Activated CD4-positive, alpha-beta T cell treated with anti-CD3 and anti-CD28 coated beads for 36 hours (primary cell): ENCODE measurements around the gene UCHL5. TPM values are rescaled to one million over a fixed set of nuclear protein-coding genes. Genes with fewer than 3 reads are reported as not detected.
"Not testable (repeated sequence)": the region's sequence is repeated elsewhere in the genome, so short reads cannot be mapped to it uniquely, and the experiment has no call there.

ENCODE experiments used
- ATAC-seq: fragments of 200-7000 bp; cut with Tn5 transposase; one replicate; pipeline ENCODE4 v1.10.0; 2021; ENCODE audit warnings: mild to moderate bottlenecking, moderate library complexity
- CTCF ChIA-PET: fragments of 350-600 bp; sonication (Branson Sonifier 250); formaldehyde crosslinking; loops from one replicate; lab custom pipeline; 2021; ENCODE audit warnings: antibody characterized with exemption; lab: Charles Lee
- POLR2A ChIA-PET: fragments of 350-600 bp; sonication (Branson Sonifier 250); formaldehyde crosslinking; loops from one replicate; lab custom pipeline; 2021; ENCODE audit warnings: antibody characterized with exemption, inconsistent platforms; lab: Charles Lee
- DNase-seq: peaks from one replicate; pipeline ENCODE4 v3.0.0-alpha.2; 2020
- H3K27ac Mint-ChIP-seq: one replicate; pipeline ENCODE4 v1.8.0; 2021; ENCODE audit warnings: mixed read lengths
- H3K27me3 Mint-ChIP-seq: one replicate; pipeline ENCODE4 v1.8.0; 2021; ENCODE audit warnings: mixed read lengths
- H3K36me3 Mint-ChIP-seq: one replicate; pipeline ENCODE4 v1.8.0; 2021; ENCODE audit warnings: low read depth, mixed read lengths
- H3K4me1 Mint-ChIP-seq: one replicate; pipeline ENCODE4 v1.8.0; 2021; ENCODE audit warnings: mixed read lengths
- H3K4me3 Mint-ChIP-seq: one replicate; pipeline ENCODE4 v1.8.0; 2021; ENCODE audit warnings: mild to moderate bottlenecking, moderate library complexity, mixed read lengths
- H3K9me3 Mint-ChIP-seq: one replicate; pipeline ENCODE4 v1.8.0; 2021; ENCODE audit warnings: low read depth, mixed read lengths
- intact Hi-C, 2 experiments: fragments of 100-400 bp; cut with DNase I in 1 of 2; cut with micrococcal nuclease in 1 of 2; formaldehyde crosslinking; loops; one replicate each; pipeline versions ENCODE4 v1.14.2 to v1.15.1; 2022 to 2024; cut with DNase I, micrococcal nuclease
- total RNA-seq, 2 experiments: library from RNA; stranded (reverse); gene quantifications; one replicate each; pipeline ENCODE4 v1.2.3, GENCODE V29; 2021

Gene UCHL5
- total RNA-seq, 2 experiments from 2014 or later = 94.5 to 141 TPM

DNA sequence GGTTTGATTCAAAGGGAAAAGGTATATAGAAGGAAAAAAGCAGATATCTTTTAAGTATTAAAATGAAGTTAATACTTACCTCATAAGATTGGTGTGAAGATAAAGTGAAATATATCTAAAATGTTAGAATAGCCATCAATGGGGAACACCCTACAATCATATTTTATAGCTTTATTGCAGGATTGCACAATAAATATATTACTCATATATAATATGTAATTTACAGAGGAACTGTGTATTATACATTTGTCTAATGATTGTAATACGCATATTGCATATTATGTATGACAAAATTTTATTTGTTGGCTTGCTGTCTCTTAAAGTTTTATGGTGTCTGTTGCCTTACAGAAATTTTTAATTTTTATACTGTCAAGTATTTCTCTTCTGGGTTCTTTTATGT, 47.8 kb downstream of the UCHL5 start:
- H3K4me1 Mint-ChIP-seq = no peaks in the 10 kb centered on the region
- no peak overlapping the region for H3K4me3 Mint-ChIP-seq
- H3K27me3 Mint-ChIP-seq = no peaks in the 10 kb centered on the region
- intact Hi-C loops = no loop called here
- no peak overlapping the region for H3K27ac Mint-ChIP-seq
- no peaks in the 10 kb centered on the region for H3K9me3 Mint-ChIP-seq
- no peak for DNase-seq
- no peak for ATAC-seq
- H3K36me3 Mint-ChIP-seq = peaks cover 3% of the 10 kb centered on the region
- POLR2A ChIA-PET = no interaction called here
- CTCF ChIA-PET = interaction anchor here (0.9 kb wide), 1 partner anchor 76 kb away, joined by 3 read pairs; no protein-coding TSS in a partner anchor

DNA sequence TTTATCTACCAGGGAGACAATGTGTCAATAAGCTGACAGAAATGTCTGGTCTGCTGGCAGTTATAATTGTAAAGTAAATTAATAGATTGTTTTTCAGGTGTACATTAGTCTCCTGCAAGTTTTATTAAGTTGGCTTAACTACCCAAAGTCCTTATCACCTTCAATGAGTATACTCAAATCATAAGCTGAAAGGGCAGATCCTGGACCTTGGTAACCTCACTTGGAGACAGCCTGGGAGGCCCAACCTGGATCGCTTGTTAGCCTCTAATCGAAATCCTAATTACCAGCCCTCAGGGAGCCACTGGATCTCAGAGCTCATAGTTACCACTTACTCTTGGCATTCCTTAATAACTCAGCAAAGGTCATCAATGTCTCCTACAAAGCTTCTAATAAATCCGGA, 49.7 kb downstream of the UCHL5 start:
- ATAC-seq = no peak
- intact Hi-C loops = no loop called here
- Mint-ChIP-seq H3K4me1 (peaks cover 4% of the 10 kb centered on the region), H3K27ac (no peak overlapping the region), H3K9me3 (peaks cover 7% of the 10 kb centered on the region), H3K36me3 (peaks cover 13% of the 10 kb centered on the region), H3K4me3 (no peak overlapping the region), H3K27me3 (no peaks in the 10 kb centered on the region)
- CTCF ChIA-PET = interaction anchor here (1.3 kb wide), 1 partner anchor 8 kb away, joined by 4 read pairs; no protein-coding TSS in a partner anchor
- POLR2A ChIA-PET = no interaction called here
- DNase-seq = no peak

DNA sequence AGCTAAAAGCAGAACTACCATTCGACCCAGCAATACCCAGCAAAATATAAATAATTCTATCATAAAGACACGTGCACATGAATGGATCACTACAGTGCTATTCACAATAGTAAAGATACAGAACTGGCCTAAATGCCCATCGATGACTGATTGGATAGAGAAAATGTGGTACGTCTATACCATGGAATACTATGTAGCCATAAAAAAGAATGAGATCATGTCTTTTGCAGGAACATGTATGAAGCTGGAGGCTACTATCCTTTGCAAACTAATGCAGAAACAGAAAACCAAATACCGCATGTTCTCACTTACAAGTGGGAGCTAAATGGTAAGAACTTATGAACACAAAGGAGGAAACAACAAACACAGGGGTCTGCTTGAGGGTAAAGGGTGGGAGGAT, 53.4 kb downstream of the UCHL5 start:
- ATAC-seq = no peak
- peaks cover 43% of the 10 kb centered on the region for H3K36me3 Mint-ChIP-seq
- peaks cover 7% of the 10 kb centered on the region for H3K9me3 Mint-ChIP-seq
- H3K27ac Mint-ChIP-seq = no peak overlapping the region
- peaks cover 10% of the 10 kb centered on the region for H3K4me1 Mint-ChIP-seq
- ChIA-PET POLR2A (interaction anchor here (0.6 kb wide), 1 partner anchor 98 kb away, joined by 4 read pairs; no protein-coding TSS in a partner anchor), CTCF (interaction anchor here (2.8 to 3.1 kb wide), 2 partner anchors 9 to 14 kb away, joined by 7 to 10 read pairs; no protein-coding TSS in a partner anchor)
- intact Hi-C loops = no loop called here
- no peak for DNase-seq
- H3K27me3 Mint-ChIP-seq = no peaks in the 10 kb centered on the region
- H3K4me3 Mint-ChIP-seq = no peak overlapping the region

DNA sequence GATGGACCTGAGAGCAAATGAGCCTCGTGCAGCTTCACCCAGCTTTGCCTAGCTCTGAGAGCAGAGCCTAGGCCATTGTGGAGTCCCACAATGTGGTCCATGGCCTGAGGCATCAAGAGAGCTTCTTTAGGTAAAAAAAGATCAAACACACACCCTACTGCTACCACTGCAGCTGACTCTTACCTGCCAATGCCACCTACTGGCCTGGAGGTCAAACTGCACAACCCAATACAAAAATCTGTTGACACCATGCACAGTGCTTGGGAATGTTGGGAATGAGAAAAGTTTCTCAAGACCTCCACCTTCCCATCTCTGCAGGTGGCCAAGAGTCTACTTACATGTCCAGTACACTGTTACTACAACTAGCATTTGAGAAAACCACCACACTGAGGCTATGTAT, 60.6 kb downstream of the UCHL5 start:
- Mint-ChIP-seq H3K9me3 (peaks cover 8% of the 10 kb centered on the region), H3K27me3 (no peaks in the 10 kb centered on the region), H3K4me3 (no peak overlapping the region), H3K36me3 (peaks cover 72% of the 10 kb centered on the region), H3K27ac (no peak overlapping the region), H3K4me1 (peaks cover 3% of the 10 kb centered on the region)
- CTCF ChIA-PET = interaction anchor here (0.7 to 1.0 kb wide), 5 partner anchors 21 to 194 kb away, joined by 3 read pairs; no protein-coding TSS in a partner anchor
- DNase-seq (no peak), ATAC-seq (peak; percentile 53)
- POLR2A ChIA-PET = no interaction called here
- intact Hi-C loops = no loop called here

DNA sequence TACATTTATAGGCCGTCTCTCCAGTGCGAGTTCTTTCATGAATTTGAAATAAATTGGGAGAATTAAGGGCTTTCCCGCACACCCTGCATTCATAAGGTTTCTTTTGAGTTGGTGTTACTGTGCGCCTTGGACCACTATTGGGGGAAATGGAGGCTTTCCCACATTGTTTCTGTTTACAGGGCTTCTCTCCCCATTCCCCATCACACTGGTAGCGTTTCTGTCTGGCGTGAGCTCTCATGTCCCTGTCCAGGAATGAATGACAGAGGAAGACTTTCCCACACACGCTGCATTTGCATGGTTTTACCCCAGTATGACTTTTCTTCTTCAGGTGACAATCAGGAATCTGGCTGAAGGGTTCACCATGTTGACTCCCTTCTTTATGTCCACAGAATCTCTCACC, 65.0 kb downstream of the UCHL5 start:
- Mint-ChIP-seq H3K9me3 (peaks cover 8% of the 10 kb centered on the region), H3K36me3 (peaks cover 40% of the 10 kb centered on the region), H3K4me3 (no peak overlapping the region), H3K4me1 (peaks cover 3% of the 10 kb centered on the region), H3K27ac (no peak overlapping the region), H3K27me3 (no peaks in the 10 kb centered on the region)
- CTCF ChIA-PET = no interaction called here
- ATAC-seq (no peak), DNase-seq (no peak)
- POLR2A ChIA-PET = no interaction called here
- intact Hi-C loops = no loop called here

DNA sequence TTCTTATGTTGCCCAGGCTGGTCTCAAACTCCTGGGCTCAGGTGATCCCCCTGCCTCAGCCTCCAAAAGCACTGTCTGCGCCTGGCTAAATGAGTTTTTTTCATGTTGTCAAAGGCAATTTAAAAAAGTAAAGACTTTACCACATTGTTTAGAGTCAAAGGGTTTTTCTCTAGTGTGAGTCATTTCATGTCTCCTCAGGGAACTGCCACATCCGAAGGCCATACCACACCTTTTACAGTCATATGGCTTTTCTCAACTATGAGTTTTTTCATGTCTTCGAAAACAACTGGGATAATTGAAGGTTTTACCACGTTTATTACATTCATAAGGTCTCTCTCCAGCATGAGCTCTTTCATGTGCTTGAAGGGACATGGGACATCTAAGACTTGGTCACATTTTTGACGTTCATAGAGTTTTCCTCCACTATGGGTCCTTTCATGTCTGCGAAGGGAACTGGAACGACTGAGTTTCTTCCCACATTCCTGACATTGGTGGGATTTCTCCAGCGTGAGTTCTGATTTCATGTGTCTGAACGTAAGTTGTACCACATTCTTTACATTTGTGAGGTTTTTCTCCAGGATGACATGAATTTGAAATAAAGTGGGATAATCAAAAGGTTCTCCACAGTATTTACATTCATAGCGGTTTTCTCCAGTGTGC, 65.6 kb downstream of the UCHL5 start:
- Mint-ChIP-seq H3K27ac (no peak overlapping the region), H3K27me3 (no peaks in the 10 kb centered on the region), H3K36me3 (peaks cover 34% of the 10 kb centered on the region), H3K4me1 (peaks cover 3% of the 10 kb centered on the region), H3K9me3 (peaks cover 5% of the 10 kb centered on the region), H3K4me3 (no peak overlapping the region)
- ATAC-seq (peak; percentile 74), DNase-seq (no peak)
- intact Hi-C loops = no loop called here
- CTCF ChIA-PET = no interaction called here
- POLR2A ChIA-PET = no interaction called here

DNA sequence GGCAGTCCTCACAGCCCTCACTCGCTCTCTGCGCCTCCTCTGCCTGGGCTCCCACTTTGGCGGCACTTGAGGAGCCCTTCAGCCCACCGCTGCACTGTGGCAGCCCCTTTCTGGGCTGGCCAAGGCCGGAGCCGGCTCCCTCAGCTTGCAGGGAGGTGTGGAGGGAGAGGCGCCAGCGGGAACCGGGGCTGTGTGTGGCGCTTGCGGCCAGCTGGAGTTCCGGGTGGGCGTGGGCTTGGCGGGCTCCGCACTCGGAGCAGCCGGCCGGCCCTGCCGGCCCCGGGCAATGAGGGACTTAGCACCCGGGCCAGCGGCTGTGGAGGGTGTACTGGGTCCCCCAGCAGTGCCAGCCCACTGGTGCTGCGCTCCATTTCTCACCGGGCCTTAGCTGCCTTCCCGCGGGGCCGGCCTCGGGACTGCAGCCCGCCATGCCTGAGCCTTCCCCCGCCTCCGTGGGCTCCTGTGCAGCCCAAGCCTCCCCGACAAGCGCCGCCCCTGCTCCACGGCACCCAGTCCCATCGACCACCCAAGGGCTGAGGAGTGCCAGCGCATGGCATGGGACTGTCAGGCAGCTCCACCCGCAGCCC, 72.3 kb downstream of the UCHL5 start:
- CTCF ChIA-PET, intact Hi-C loops, H3K9me3 Mint-ChIP-seq, ATAC-seq, H3K27ac Mint-ChIP-seq, H3K36me3 Mint-ChIP-seq, H3K4me3 Mint-ChIP-seq, POLR2A ChIA-PET, H3K27me3 Mint-ChIP-seq, DNase-seq: not testable (repeated sequence)
- peaks cover 39% of the 10 kb centered on the region for H3K4me1 Mint-ChIP-seq

DNA sequence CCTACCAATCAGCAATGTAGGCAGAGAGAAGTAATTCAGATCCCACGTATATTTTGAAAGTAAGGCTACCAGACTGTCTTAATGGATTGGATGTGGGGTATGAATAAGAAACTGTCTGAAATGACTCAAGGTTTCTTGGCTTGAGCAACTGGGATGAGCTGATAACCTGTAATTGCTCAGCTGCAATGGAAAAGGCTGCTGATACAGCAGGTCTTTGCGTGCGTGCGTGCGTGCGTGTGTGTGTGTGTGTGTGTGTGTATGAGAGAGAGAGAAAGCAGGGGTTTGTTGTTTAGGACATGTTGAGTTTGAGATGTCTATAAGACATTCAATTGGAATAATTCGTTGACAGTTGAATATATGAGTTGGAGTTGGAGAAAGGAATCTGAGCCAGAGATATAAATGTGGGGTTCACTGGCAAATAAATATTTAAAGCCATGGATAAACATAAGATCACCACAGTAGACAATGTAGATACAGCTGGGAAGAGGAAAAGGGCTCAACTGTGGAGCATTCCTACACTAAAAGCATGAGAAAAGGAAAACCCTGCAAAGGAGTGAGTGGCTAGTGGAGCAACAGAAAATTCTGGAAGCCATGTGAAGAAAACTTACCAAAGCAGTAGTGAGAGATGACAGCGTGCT, 72.9 kb downstream of the UCHL5 start:
- H3K9me3 Mint-ChIP-seq = no peaks in the 10 kb centered on the region
- DNase-seq (peak; percentile 83), ATAC-seq (peak; percentile 53)
- H3K4me3 Mint-ChIP-seq = no peak overlapping the region
- CTCF ChIA-PET = interaction anchor here (1.8 kb wide), 1 partner anchor 180 kb away, joined by 6 read pairs; no protein-coding TSS in a partner anchor
- peaks cover 7% of the 10 kb centered on the region for H3K36me3 Mint-ChIP-seq
- peaks cover 39% of the 10 kb centered on the region for H3K4me1 Mint-ChIP-seq
- H3K27ac Mint-ChIP-seq = peak overlapping the region; percentile 23
- no peaks in the 10 kb centered on the region for H3K27me3 Mint-ChIP-seq
- intact Hi-C loops = no loop called here
- POLR2A ChIA-PET = interaction anchor here (0.7 kb wide), 1 partner anchor 469 kb away, joined by 4 read pairs; no protein-coding TSS in a partner anchor

DNA sequence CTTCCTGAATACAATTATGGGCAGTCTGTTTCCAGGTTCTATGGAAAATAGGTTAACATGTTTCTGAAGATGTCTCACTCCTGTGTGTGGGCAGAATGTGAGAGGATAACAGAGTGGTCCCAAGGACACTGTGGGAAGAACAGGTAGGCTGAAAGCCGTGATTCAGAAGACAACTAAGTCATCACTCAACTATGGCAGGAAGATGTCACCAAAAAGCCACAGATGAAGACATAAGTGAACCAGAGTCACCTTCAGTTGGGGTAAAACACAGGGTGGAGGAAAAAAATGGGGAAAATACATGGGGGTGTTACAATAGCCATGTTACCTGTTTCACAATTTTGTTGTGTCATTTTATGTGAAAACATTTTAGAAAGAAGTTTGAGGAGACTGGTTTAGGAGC, 75.1 kb downstream of the UCHL5 start:
- no peak overlapping the region for H3K4me3 Mint-ChIP-seq
- intact Hi-C loops = loop anchor here (1.0 to 5.0 kb wide), 6 partner anchors 73 to 553 kb away; partner anchors contain the start of genes RO60 (in 2 of the 2) and UCHL5 (in 2 of the 2)
- ATAC-seq = peak; percentile 63
- CTCF ChIA-PET = interaction anchor here (1.0 kb wide), 1 partner anchor 31 kb away, joined by 5 read pairs; no protein-coding TSS in a partner anchor
- peak overlapping the region; percentile 76 for H3K27ac Mint-ChIP-seq
- no peaks in the 10 kb centered on the region for H3K9me3 Mint-ChIP-seq
- H3K4me1 Mint-ChIP-seq = peaks cover 39% of the 10 kb centered on the region
- peak; percentile 22 for DNase-seq
- no peaks in the 10 kb centered on the region for H3K27me3 Mint-ChIP-seq
- POLR2A ChIA-PET = no interaction called here
- H3K36me3 Mint-ChIP-seq = peaks cover 7% of the 10 kb centered on the region

DNA sequence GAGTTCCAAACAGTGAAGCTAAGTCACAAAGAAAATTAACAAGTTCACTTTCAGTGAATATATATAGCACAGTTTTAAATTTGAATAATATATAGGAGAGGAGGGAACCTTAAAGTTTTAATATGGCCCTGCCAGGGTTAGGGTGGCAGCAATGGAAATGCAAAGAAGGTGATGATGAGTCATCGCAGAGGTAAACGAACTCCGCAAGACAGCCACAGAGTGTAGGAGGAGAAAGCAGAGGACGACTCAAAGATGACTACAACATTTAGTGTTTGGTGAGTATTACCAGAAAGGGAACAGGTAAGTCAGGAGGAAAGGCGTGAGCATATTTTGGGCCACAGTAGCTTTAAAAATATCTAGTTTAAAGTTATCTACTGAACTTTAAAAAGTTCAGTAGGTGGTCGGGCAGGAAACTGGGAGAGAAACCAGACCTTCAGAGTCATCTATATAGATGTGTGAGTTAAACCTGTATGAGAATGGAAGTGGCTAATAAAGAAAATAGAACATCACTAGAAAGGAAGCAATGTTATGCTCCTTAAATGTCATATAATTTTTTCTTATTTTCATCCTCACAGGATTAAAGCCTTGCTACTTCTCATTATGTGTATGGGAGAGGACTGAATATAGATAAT, 75.7 kb downstream of the UCHL5 start:
- intact Hi-C loops = loop anchor here (1.0 to 5.0 kb wide), 6 partner anchors 47 to 343 kb away; partner anchors contain the start of genes RO60 (in 1 of the 2) and UCHL5 (in 1 of the 2)
- ChIA-PET POLR2A (interaction anchor here (0.7 kb wide), 1 partner anchor 176 kb away, joined by 4 read pairs; no protein-coding TSS in a partner anchor), CTCF (interaction anchor here (1.0 to 1.2 kb wide), 2 partner anchors 32 to 340 kb away, joined by 3 to 5 read pairs; no protein-coding TSS in a partner anchor)
- Mint-ChIP-seq H3K9me3 (no peaks in the 10 kb centered on the region), H3K27ac (peak overlapping the region; percentile 76), H3K36me3 (peaks cover 7% of the 10 kb centered on the region), H3K4me3 (no peak overlapping the region), H3K27me3 (no peaks in the 10 kb centered on the region), H3K4me1 (peaks cover 39% of the 10 kb centered on the region)
- ATAC-seq (peak; percentile 84), DNase-seq (peak; percentile 67)

DNA sequence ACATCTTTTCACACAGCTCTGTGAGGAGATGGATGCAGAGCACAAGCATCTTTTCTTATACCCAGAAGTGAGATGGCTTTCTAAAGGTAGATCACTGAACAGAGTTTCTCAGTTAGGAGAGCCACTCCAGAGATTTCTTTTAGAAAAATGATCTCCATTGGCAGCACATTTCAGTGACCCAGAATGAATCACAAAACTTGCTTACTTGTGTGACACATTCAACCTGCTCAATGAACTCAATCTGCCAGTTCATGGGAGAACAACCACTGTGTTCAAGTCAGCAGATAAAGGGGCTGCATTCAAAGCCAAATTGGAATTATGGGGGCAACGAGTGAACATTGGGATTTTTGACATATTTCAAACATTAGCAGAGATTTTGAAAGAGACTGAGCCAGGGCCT, 78.3 kb downstream of the UCHL5 start:
- ChIA-PET CTCF (no interaction called here), POLR2A (no interaction called here)
- no peaks in the 10 kb centered on the region for H3K27me3 Mint-ChIP-seq
- ATAC-seq (no peak), DNase-seq (no peak)
- H3K36me3 Mint-ChIP-seq = peaks cover 2% of the 10 kb centered on the region
- H3K27ac Mint-ChIP-seq = no peak overlapping the region
- intact Hi-C loops = loop anchor here in 1 of 2 experiments (5.0 kb wide), 1 partner anchor 76 kb away; the partner anchor contains the start of genes RO60 and UCHL5
- peaks cover 39% of the 10 kb centered on the region for H3K4me1 Mint-ChIP-seq
- H3K4me3 Mint-ChIP-seq = no peak overlapping the region
- H3K9me3 Mint-ChIP-seq = no peaks in the 10 kb centered on the region
